HG03442 (cell line): ENCODE measurements around the gene BPIFA1.

Source experiments
- ATAC-seq: cut with Tn5 transposase; IDR thresholded peaks from one replicate; pipeline ENCODE4 v1.9.1; 2021; ENCODE audit warnings: mild to moderate bottlenecking, moderate library complexity; ENCODE audit not compliant: unreplicated experiment

The BPIFA1 gene

DNA sequence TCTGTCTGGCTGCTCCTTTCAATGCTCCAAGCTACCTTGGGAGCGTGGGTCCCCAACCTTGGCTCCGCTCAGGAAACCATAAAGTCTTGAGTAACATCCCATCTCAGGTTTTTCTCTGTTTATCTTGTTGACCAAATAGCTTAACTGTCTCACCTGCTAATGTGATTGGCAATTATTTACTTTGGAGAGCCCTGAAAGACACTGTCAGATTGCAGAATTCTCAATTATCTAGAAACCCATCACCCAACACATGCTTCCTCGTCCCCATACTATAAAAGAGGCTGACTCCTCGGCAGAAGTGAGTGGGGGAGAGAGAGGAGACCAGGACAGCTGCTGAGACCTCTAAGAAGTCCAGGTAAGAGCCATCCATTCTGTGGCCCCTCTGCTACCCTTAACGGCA lies at the start of gene BPIFA1:
BPIFA1 (plus strand) TSS at position 301 of the 400 bp plus-strand sequence. CDS start 1,716 bp downstream, outside the sequence.
- no peak for ATAC-seq

DNA sequence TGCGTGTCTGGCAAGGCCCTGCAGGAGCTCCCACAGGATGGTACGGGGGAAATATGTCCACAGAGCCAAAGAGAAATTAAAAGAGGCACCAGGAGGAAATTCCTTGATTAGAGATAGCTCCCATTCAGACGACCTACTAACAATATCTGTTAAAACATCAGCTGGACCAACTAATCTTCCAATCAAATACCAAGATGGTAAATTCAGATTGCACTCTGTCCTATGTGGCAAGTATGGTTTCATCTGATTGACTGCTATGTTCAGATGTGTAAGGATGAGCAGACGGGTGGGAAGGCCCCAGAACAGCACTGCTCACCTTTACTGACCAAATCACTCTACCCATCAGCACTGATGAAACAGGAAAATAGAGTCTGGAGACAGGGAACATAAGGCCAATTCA lies 48.3 kb upstream of the BPIFA1 start:
- ATAC-seq, result no peak

DNA sequence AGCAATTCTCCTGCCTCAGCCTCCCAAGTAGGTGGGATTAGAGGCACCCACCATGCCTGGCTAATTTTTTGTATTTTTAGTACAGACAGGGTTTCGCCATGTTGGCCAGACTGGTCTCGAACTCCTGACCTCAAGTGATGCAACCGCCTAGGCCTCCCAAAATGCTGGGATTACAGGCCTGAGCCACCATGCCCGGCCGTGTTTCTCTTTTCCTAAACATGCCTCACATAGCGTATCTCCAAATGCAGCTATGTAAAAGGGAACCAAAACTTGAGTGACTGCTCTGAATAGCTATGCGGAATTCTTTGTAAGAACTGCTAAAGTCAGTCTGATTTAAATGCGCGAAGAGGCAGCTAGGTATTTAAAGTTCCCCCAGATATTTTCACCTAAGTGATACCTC lies 47.4 kb upstream of the BPIFA1 start:
- ATAC-seq, result no peak

DNA sequence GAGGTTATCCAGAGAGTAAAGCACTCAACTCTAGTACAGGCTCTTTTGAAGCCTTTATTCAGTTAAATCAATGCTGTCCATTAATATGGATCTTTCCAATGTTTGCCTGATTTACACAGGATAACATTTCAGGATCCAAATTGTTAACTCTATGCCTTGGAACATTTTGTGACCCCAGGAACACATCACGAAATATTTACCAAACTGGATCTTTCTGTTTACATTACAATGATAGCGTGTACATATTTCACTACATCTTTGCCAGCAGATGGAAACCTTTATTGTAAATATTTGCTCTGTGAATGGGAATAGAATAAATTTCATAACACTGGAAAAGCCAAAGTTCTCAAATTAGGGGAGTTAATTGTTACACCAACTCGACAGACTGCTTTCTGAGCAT lies 44.3 kb upstream of the BPIFA1 start:
- no peak for ATAC-seq

DNA sequence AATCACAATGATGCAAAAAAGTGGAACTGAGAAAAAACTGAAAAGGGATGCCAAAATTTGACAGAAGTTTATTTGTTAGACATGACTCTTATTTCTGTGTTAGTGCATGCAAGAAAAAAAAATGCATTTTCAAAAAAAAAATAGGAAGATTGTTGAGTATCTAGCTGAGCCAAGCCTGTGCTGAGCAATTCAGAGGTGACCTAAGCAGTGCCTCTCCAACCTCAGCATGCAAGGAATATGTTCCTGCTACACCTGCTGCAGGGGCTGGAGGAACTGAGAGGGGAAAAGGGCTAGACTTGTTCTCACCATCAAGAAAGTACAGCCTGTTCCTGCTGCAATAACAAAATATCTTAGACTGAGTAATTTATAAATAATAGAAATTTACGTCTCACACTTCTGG lies 43.8 kb upstream of the BPIFA1 start:
- no peak for ATAC-seq

DNA sequence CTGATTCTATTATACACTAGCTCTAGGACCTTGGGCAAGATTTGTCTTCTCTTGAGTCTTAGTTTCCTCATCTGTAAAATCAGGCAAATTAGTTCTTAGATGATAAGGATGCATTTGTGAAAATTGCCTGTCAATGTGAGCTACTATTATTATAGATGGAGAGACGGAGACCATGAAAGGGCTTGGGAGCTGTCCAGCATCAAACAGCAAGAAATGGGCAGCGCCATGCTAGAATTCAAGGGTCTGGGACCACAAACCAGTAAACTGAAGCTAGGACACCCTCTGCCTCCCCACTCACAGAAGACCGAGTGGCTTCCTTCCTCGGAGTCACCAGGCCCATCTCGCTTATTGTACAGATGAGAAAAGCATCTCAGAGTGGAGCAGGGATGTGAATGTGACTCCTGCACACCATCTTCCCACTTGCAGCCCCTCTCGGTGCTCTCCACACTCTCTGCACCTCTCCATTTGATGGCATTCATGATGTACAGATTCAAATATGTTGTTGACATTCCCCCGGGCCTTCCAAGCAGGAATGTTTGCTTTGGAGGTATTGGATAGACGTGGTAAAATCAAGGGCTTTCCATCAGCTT lies 42.8 kb upstream of the BPIFA1 start:
- no peak for ATAC-seq

DNA sequence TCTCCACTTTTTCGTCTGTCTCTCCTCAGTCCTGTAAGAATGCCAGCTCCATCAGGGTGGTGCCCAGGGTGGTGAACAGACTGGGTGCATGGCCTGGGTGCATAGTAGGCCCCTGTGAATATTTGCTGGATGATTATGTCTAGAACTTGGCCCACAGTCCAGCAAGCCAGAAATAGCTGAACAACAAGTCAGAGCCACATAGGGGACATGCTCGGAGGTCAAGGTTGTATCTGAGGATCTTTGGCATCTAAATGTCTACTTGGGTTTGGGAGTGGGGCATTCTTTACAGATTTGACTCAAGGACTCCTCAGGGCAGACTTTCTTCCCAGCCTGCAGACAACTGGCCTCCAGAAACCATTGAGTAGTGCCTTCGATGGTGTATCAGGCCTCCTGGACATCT lies 36.8 kb upstream of the BPIFA1 start:
- no peak for ATAC-seq

DNA sequence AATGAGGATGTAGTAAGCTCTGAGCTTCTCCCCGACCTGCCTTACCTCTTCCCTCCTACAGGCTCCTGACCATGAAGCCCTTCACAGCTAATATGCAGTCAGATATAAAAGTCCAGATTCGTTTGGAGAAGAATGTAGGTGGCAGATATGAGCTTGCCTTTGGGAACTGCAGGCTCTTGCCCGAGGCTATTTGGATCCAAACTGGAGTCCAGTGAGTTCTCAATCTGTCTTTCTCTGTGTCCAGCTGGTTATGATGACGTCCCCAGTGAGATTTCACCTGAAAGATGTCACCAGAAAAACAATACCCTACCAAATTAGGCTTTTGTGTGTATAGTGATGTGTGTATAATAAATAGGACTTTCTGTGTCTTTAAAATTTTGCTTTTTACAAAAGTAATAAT lies 33.3 kb upstream of the BPIFA1 start:
- no peak for ATAC-seq

DNA sequence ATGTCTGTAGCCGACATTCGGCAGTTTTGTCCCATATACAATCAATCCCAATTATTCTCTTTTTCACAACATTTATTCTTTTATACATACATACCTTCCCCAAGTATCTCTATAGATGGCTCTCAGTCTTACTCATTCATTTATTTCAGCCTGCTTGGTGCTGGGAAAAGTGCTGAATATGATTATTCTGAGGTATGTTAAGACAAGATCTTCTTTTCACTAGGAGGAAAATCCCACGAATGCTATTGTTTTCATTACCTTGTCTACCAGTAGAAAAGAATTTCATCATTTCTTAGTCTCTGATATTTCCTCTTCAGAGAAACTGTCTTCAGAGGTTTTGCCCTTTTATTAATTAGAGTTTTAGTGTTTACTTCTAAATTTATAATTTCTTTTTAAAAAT lies 32.4 kb upstream of the BPIFA1 start:
- no peak for ATAC-seq

DNA sequence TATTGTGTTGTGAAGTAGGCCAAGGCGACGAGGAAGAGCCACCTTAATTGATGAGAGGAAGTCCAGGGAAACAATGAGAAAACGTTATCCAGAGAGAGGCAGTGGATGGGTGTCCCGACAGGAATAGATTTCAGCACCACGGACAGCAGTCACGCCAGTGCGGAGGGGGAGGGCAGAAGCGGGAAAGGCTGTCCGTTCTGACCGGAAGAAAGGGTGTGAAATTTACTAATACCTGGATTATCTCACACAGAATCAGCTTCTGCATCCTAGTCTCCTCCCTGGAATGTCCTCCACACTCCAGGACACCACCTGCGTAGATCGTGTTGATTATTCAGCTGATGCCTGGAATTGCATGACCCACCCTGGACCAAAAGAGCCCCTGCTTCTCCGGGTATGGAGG lies 26.0 kb upstream of the BPIFA1 start:
- ATAC-seq, result no peak

DNA sequence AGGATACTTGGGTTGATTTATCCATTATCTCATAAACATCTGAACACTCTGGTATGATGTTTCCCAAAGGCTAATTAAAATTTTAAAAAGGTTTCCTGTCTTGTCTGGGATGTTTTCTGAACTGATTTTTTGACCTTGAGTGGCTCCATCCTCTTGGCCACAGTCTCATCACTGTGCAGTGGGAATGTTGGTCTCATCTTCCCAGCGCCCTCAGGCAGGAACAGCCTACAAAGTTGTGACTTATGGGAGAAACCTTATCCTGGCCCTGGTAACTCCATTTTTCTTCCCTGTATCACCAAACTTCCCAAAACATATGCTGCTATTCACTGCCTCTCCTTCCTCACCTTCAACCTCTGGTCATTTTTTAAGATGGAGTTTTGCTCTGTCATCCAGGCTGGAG lies 25.4 kb upstream of the BPIFA1 start:
- ATAC-seq, result no peak

DNA sequence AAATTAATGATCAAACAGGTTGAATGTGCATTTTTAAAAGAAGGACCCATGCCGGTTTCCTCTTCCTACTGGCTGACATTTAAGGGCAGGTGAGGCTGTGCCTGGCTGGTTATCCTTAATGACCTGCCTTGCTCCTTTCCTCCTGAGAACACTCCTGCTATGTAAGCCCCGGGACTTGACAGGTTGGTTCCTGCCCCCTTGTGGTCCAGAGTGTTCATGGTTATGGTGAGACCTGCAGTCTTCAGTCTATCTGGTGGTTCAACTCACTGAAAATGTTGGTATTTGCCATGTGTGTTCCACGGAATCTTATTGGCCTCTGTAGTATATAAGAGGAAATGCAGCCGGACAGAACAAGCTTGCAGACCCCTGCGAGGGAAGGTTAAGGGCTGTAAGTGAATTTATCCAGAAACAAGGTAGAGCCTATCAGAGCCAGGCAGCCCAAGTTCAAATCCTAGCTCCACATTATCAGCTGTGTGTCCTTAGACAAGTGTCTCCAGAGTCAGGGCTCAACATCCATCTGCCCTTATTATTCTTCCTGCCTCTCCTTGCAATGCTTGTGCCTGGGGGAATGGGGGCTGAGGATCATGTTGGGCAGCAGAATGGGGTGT lies 23.9 kb upstream of the BPIFA1 start:
- no peak for ATAC-seq

DNA sequence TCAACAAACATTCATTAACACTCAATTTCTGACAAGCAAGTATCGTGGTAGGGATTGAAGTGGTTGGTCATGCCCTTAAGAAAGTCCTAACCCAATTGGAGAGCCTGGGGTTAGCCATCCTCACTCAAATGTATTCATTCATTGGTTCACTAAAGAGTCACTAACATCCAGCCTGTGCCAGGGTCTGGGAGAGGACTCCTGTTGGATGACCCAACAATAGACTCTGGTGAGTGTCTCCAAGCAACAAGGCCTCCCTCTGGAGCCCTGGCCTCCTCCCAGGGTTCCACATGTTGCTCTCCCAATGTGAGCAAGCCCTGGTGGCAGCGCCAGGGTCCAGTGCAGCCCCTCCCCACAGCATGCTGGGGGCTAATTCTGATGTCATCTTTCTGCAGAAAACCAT lies 18.7 kb upstream of the BPIFA1 start, which contains the start of gene BPIFA3:
BPIFA3 (plus strand) TSS at position 301 of the 400 bp plus-strand sequence. CDS start 185 bp downstream, outside the sequence.
- ATAC-seq, result no peak

DNA sequence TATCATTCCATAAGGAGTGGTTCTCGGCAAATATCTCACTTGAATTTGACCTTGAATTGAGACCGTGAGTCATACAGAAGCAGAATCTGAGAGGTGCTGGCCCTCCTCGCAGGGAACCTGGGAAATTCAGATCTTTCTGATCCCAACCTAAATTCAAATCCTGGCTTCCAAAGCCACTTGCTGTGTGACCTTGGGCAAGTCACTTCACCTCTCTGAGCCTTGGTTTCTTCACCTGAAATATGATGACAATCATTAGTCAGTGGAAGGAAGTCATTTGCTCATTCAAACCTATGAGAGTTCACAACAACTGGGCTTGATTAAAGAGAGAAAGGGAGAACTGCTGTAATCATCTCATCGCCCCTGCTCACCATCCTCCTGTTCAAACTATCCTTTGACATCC lies 11.4 kb upstream of the BPIFA1 start:
- no peak for ATAC-seq

DNA sequence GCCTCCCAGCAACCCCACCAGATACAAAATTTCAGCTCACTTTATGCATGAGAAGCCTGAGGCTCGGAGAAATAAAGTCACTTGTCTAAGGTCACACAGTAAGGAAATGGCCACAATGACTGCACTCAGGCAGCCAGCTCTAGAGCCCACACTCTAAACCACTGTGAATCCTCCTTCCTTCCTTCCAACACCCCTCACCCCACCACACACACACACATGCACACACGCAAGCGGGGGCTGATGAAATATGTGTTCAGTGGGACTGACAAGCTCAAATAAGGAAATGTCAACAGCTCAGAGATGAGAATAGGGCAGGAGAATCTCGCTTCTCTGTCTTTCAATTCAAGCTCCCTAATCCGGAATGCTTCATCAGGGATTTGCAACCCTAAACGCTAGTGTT lies 6.0 kb upstream of the BPIFA1 start:
- no peak for ATAC-seq

DNA sequence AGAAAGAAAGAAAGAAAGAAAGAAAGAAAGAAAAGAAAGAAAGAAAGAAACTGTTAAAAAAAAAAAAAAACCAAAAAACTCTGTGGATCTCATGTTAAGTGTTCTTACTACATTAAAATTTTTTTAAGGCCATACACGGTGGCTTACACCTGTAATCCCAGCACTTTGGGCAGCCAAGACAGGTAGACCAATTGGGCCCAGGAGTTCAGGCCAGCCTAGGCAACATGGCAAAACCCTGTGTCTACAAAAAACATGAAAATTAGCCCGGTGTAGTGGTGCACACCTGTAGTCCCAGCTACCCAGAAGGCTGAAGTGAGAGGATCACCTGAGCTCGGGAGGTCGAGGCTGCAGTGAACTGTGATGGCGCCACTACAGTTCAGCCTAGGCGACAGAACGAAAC lies 4.6 kb upstream of the BPIFA1 start:
- no peak for ATAC-seq

DNA sequence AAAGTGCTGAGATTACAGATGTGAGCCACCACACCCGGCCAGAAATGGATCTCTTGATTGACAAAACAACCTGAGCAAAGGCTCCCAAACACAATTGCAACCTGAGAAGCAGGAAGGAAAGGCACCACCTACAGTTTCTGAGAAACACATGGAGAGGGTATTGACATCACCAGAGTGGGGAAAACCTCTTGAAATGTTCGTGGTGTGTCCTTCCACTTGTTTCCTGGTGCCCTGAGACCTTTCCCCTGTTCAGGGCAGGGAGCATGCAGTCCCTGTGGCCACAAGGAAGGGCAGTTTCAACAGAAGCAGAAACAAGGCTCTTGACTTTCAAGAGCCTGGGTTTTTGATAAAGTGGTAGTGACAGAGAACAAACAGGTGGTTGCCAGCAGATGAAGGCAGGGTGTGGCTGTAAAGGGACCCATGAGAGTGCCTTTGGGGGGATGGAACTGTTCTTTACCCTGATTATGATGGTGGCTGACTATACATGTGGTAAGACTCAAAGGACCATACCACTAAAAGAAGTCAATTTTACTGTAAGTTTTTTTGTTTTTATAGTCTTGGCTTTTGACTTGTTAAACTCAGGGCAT lies 3.2 kb upstream of the BPIFA1 start:
- ATAC-seq, result no peak

DNA sequence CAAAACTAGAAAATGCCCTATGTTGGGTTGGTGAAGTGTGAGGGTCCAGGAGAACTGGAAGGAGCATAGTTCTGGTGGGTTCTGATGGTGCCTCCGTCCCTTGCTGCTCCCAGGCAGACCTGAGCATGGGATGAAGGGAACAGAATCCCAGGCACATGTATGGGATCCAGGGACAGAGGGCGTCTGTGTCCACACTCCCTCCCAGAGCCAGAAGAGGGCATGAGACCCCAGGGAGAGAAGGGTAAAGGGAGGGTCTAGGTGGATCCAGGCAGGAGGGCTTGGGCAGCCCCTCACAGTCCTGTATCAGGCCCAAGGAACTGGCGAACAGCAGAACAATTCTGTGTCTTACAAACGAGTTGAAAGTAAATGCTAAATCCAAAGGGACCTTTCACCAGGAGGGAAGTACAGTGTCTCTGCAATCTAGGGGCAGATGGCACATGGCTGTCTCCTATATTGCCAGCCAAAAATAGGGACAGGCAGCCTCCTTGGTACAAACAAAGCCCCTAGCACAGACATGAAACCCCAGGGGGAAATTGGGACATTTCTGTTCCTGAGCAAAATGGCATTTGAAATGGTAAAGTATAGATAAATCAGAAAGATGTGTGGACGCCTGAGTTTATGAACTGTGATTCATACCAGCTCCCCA lies 2.5 kb upstream of the BPIFA1 start:
- no peak for ATAC-seq

DNA sequence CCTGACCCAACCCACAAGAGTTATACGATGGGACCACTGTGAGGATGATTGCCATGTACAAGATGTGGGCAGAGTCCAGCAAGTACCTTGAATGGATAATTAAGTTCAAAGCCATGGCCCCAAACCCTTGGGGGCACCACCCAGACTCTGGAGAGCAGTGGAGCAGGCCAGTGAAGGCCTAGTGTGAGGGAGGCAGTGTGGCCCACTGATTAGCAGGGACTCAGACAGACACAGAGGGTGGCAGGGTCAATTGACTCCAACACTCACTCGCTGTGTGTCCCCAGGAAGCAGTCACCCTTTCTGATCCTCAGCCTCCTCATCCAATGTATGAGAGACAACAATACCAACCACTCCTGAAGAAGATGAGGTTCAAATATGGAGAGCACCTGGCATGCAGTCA lies 1.7 kb upstream of the BPIFA1 start:
- no peak for ATAC-seq

DNA sequence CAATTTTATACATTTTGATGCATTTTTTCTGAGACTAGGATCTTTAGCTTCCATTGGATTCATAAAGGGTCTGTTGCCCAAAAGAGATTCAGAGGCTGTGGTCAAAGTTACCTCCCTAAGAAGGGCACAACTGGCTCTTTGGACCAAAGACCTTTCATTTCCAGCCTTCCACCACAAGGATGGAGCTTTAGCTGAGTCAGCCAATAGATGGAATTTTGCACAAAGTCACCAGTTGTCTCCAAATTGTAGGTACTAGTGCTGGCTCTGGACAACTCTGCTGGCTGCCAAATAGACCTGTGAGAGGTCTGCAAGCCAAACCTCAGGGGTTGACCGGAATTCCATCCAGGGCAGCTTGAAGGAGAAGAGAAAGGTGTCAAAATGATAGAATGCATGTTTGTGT lies 555 bp downstream of the BPIFA1 start:
- ATAC-seq, result no peak

DNA sequence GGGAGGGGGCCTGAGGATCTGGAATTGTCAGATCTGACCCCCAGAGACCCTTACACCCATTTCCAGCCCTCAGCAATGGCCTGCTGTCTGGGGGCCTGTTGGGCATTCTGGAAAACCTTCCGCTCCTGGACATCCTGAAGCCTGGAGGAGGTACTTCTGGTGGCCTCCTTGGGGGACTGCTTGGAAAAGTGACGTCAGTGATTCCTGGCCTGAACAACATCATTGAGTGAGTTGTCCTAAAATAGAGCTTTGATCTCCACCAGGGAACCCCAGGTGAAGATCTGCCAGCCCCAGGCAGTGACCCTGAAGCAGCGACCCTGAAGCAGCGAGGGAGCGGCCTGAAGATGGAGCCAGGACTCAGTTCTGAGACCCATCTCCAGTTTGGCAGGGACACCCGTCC lies 2.2 kb downstream of the BPIFA1 start:
- ATAC-seq, result no peak

DNA sequence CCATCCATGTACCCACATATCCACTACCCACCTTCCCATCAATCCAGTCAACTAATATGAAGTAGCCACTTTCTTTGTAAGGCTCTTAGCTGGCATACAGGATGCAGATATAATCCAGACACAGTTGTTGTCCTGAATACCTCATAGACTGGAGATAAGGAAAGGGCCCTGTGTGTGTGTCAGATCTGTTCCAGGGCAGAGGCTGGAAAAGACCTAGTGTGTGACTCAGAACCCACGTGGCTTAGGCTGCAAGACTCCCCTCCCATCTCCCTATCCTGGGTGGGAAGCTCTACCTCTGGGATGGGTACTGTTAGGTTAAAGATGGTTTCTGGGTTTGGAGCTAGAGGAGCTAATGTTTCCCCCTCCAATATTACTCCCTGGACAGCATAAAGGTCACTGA lies 3.6 kb downstream of the BPIFA1 start:
- ATAC-seq, result no peak
